ENCODE results near the gene IL11. TPM values are rescaled to one million over a fixed set of nuclear protein-coding genes. Genes with fewer than 3 reads are reported as not detected.

The IL11 gene
- total RNA-seq, 1 experiment from 2014 or later = 3.9 TPM

- Histone ChIP-seq H2AFZ (ENCODE audit: low read length) (no peak overlapping the region), H2BK120ac (ENCODE audit: low read depth, low read length, poor library complexity, severe bottlenecking) (no peak overlapping the region), H2BK12ac (ENCODE audit: insufficient read length, low read depth, low read length) (peak overlapping the region; percentile 88), H3K9me3 (ENCODE audit: control insufficient read depth, low read depth, low read length) (no peaks in the 10 kb centered on the region), H3K79me1 (ENCODE audit: insufficient read depth, low read depth, low read length, poor library complexity, severe bottlenecking) (no peaks in the 10 kb centered on the region), H3K23me2 (ENCODE audit: insufficient read length, low read depth, low read length, poor library complexity, severe bottlenecking) (peaks cover 17% of the 10 kb centered on the region), H3K4me2 (ENCODE audit: insufficient read depth, insufficient read length, low read length) (peak overlapping the region; percentile 74), H3K4ac (ENCODE audit: low read depth, low read length) (no peak overlapping the region), H2BK20ac (ENCODE audit: low read depth, low read length, poor library complexity, severe bottlenecking) (no peak overlapping the region), H4K91ac (ENCODE audit: insufficient read length, low read depth, low read length) (no peak overlapping the region), H3T11ph (ENCODE audit: low read length) (no peak overlapping the region), H3K56ac (ENCODE audit: insufficient read length, low read depth, low read length) (no peak overlapping the region), H3K27ac (ENCODE audit: insufficient read length, low read depth, low read length) (no peak overlapping the region), H4K20me1 (ENCODE audit: control insufficient read depth, insufficient read depth, insufficient read length) (no peaks in the 10 kb centered on the region), H3K14ac (ENCODE audit: insufficient read depth, low read length) (peak overlapping the region; percentile 94), H3K18ac (ENCODE audit: insufficient read length, low read depth, low read length) (peak overlapping the region; percentile 89), H4K8ac (replicated peaks; ENCODE audit: insufficient read length, low read depth, low read length) (no peak overlapping the region), H3K27me3 (ENCODE audit: insufficient read depth, low read length) (no peaks in the 10 kb centered on the region; the same call in 1 of the 2 replicates), H3K9ac (ENCODE audit: extremely low read depth, insufficient read length, low read length) (peak overlapping the region; percentile 76), H3K4me1 (ENCODE audit: insufficient read depth, low read length) (no peaks in the 10 kb centered on the region; the same call in 1 of the 2 replicates), H2AK5ac (ENCODE audit: insufficient read length, low read length) (no peak overlapping the region), H3K79me2 (ENCODE audit: insufficient read depth, low read length) (no peaks in the 10 kb centered on the region), H2BK15ac (ENCODE audit: low read depth, low read length) (no peak overlapping the region), H4K5ac (ENCODE audit: insufficient read length, low read depth, low read length) (no peak overlapping the region), H2BK5ac (ENCODE audit: insufficient read length, low read length) (no peak overlapping the region), H3K23ac (ENCODE audit: insufficient read length, low read depth, low read length) (no peak overlapping the region)
- peaks cover 20% of the 10 kb centered on the region for H3K27me3 Mint-ChIP-seq (ENCODE audit: low read depth)
- DNase-seq = peak; percentile 52
- peaks cover 16 to 34% of the 10 kb centered on the region in 2 experiments for H3K4me1 Mint-ChIP-seq
- TF ChIP-seq, protein P1, sequence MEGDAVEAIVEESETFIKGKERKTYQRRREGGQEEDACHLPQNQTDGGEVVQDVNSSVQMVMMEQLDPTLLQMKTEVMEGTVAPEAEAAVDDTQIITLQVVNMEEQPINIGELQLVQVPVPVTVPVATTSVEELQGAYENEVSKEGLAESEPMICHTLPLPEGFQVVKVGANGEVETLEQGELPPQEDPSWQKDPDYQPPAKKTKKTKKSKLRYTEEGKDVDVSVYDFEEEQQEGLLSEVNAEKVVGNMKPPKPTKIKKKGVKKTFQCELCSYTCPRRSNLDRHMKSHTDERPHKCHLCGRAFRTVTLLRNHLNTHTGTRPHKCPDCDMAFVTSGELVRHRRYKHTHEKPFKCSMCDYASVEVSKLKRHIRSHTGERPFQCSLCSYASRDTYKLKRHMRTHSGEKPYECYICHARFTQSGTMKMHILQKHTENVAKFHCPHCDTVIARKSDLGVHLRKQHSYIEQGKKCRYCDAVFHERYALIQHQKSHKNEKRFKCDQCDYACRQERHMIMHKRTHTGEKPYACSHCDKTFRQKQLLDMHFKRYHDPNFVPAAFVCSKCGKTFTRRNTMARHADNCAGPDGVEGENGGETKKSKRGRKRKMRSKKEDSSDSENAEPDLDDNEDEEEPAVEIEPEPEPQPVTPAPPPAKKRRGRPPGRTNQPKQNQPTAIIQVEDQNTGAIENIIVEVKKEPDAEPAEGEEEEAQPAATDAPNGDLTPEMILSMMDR (conservative IDR thresholded peaks at IDR 0.05) = no peak
- no peaks in the 10 kb centered on the region; a peak in 1 of 5 replicates for H3K9me3 Mint-ChIP-seq
- no CpG with 5 or more reads among the region's 44 CpGs for WGBS (ENCODE audit: extremely low coverage, insufficient read length, low lambda C conversion rate)
- H3K27ac Mint-ChIP-seq = peak overlapping the region; percentile 95 to 100 (median 99); a peak in 6 of 7 replicates
- peak overlapping the region; percentile 84 to 96 for H3K4me3 Mint-ChIP-seq
- peaks cover 24 to 36% (median 35%) of the 10 kb centered on the region in 3 experiments; a peak in 6 of 7 replicates for H3K36me3 Mint-ChIP-seq (ENCODE audit: insufficient read depth in 1 of 3, low read depth in 3 of 3)
These were observed 30.1 kb downstream of the IL11 start for GRCh38 chr19:55339889-55340783.

Data from H9 (cell line).